ENCODE results near the gene SMC3.

GRCh38 chr10:110561292-110561691, 6.2 kb upstream of the SMC3 start:
- TF ChIP-seq CTCF (IDR thresholded peaks at IDR 0.05): no peak
- no peak for TF ChIP-seq POLR2A (IDR thresholded peaks at IDR 0.05)

All from right lobe of liver (tissue), 4 donors.